ENCODE data around the gene POU2F3. TPM values are rescaled to one million over a fixed set of nuclear protein-coding genes. Genes with fewer than 3 reads are reported as not detected.

Gene POU2F3
- total RNA-seq, 1 experiment from 2014 or later: not detected

DNA sequence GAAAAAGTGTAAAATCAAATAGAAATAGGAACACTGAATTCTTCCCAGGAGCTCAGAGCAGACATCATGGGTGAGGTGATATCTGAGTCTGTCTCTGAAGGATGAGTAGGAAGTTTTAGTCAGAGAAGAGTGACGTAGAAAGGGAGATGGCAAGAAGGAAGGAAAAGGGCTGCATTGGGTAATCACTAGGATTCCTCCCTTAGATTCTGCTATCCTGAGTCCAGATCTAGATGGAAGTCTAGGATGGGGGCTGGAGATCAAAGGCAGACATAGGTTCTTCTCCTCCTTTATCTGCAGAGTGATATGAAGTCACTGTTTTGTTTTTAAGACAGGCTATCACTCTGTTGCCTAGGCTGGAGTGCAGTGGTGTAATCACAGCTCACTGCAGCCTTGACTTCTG lies 30.4 kb downstream of the POU2F3 start:
- ChIA-PET POLR2A (no interaction called here), CTCF (no interaction called here)
- no TSS peak for BruUV-seq (replicated peaks)
- TF ChIP-seq SIN3A (IDR thresholded peaks at IDR 0.05; ENCODE audit: borderline replicate concordance, insufficient read depth, low read depth, low read length) (no peak), POLR2AphosphoS5 (IDR thresholded peaks at IDR 0.05; ENCODE audit: low read depth, low read length) (no peak), TCF7L2 (IDR thresholded peaks at IDR 0.05; ENCODE audit: low read depth, low read length) (no peak)
- TF ChIP-seq, protein P1, sequence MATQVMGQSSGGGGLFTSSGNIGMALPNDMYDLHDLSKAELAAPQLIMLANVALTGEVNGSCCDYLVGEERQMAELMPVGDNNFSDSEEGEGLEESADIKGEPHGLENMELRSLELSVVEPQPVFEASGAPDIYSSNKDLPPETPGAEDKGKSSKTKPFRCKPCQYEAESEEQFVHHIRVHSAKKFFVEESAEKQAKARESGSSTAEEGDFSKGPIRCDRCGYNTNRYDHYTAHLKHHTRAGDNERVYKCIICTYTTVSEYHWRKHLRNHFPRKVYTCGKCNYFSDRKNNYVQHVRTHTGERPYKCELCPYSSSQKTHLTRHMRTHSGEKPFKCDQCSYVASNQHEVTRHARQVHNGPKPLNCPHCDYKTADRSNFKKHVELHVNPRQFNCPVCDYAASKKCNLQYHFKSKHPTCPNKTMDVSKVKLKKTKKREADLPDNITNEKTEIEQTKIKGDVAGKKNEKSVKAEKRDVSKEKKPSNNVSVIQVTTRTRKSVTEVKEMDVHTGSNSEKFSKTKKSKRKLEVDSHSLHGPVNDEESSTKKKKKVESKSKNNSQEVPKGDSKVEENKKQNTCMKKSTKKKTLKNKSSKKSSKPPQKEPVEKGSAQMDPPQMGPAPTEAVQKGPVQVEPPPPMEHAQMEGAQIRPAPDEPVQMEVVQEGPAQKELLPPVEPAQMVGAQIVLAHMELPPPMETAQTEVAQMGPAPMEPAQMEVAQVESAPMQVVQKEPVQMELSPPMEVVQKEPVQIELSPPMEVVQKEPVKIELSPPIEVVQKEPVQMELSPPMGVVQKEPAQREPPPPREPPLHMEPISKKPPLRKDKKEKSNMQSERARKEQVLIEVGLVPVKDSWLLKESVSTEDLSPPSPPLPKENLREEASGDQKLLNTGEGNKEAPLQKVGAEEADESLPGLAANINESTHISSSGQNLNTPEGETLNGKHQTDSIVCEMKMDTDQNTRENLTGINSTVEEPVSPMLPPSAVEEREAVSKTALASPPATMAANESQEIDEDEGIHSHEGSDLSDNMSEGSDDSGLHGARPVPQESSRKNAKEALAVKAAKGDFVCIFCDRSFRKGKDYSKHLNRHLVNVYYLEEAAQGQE (IDR thresholded peaks at IDR 0.05; ENCODE audit: insufficient read depth in 1 of 2, low read depth in 2 of 2, low read length in 1 of 2): no peak
- Histone ChIP-seq H3K36me3 (ENCODE audit: control insufficient read depth, insufficient read depth, low read length) (no peaks in the 10 kb centered on the region), H3K4me1 (ENCODE audit: control insufficient read depth, insufficient read depth, low read length) (no peaks in the 10 kb centered on the region), H3K27ac (ENCODE audit: low read length) (no peak overlapping the region), H3K27me3 (ENCODE audit: control insufficient read depth, insufficient read depth, low read length) (peaks cover 20% of the 10 kb centered on the region), H3K9me3 (ENCODE audit: control insufficient read depth, insufficient read depth, low read depth, low read length) (no peaks in the 10 kb centered on the region), H3K4me3 (ENCODE audit: low read depth in 2 of 2, low read length in 2 of 2) (no peak overlapping the region)
- intact Hi-C loops (cut with micrococcal nuclease; ENCODE audit: unreplicated experiment) (no loop called here), in situ Hi-C loops (cut with HindIII; ENCODE audit: low pct_unique_long_range_greater_than_20kb, low sequenced_read_pairs) (no loop called here)
- ATAC-seq: no peak
- no peak for DNase-seq (ENCODE audit: low read depth, low spot score)

- CTCF ChIA-PET: no interaction called here
- no peak for DNase-seq (ENCODE audit: low read depth, low spot score)
Measured at GRCh38 chr11:120271672-120272071, 31.7 kb downstream of the POU2F3 start.

GRCh38 chr11:120272303-120272702 lies 32.4 kb downstream of the POU2F3 start:
- Histone ChIP-seq H3K4me1 (ENCODE audit: control insufficient read depth, insufficient read depth, low read length) (no peaks in the 10 kb centered on the region), H3K36me3 (ENCODE audit: control insufficient read depth, insufficient read depth, low read length) (no peaks in the 10 kb centered on the region), H3K27ac (ENCODE audit: low read length) (no peak overlapping the region), H3K27me3 (ENCODE audit: control insufficient read depth, insufficient read depth, low read length) (peaks cover 12% of the 10 kb centered on the region), H3K4me3 (ENCODE audit: low read depth in 2 of 2, low read length in 2 of 2) (no peak overlapping the region), H3K9me3 (ENCODE audit: control insufficient read depth, insufficient read depth, low read depth, low read length) (no peaks in the 10 kb centered on the region)
- ATAC-seq: peak; percentile 81
- CTCF ChIA-PET: no interaction called here
- intact Hi-C loops (cut with micrococcal nuclease; ENCODE audit: unreplicated experiment) (no loop called here), in situ Hi-C loops (cut with HindIII; ENCODE audit: low pct_unique_long_range_greater_than_20kb, low sequenced_read_pairs) (no loop called here)
- POLR2A ChIA-PET: no interaction called here
- no TSS peak for BruUV-seq (replicated peaks)
- no peak for DNase-seq (ENCODE audit: low read depth, low spot score)
- TF ChIP-seq SIN3A (IDR thresholded peaks at IDR 0.05; ENCODE audit: borderline replicate concordance, insufficient read depth, low read depth, low read length) (no peak), POLR2AphosphoS5 (IDR thresholded peaks at IDR 0.05; ENCODE audit: low read depth, low read length) (no peak), TCF7L2 (IDR thresholded peaks at IDR 0.05; ENCODE audit: low read depth, low read length) (no peak)
- TF ChIP-seq, protein P1 (IDR thresholded peaks at IDR 0.05; ENCODE audit: insufficient read depth in 1 of 2, low read depth in 2 of 2, low read length in 1 of 2): no peak
- TF ChIP-seq, protein P2, sequence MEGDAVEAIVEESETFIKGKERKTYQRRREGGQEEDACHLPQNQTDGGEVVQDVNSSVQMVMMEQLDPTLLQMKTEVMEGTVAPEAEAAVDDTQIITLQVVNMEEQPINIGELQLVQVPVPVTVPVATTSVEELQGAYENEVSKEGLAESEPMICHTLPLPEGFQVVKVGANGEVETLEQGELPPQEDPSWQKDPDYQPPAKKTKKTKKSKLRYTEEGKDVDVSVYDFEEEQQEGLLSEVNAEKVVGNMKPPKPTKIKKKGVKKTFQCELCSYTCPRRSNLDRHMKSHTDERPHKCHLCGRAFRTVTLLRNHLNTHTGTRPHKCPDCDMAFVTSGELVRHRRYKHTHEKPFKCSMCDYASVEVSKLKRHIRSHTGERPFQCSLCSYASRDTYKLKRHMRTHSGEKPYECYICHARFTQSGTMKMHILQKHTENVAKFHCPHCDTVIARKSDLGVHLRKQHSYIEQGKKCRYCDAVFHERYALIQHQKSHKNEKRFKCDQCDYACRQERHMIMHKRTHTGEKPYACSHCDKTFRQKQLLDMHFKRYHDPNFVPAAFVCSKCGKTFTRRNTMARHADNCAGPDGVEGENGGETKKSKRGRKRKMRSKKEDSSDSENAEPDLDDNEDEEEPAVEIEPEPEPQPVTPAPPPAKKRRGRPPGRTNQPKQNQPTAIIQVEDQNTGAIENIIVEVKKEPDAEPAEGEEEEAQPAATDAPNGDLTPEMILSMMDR (IDR thresholded peaks at IDR 0.05): no peak

More at GRCh38 chr11:120271672-120272071, 31.7 kb downstream of the POU2F3 start:
- POLR2A ChIA-PET: no interaction called here
- intact Hi-C loops (cut with micrococcal nuclease; ENCODE audit: unreplicated experiment) (no loop called here), in situ Hi-C loops (cut with HindIII; ENCODE audit: low pct_unique_long_range_greater_than_20kb, low sequenced_read_pairs) (no loop called here)
- no peak overlapping the region for H3K4me3 ChIP-seq (ENCODE audit: low read depth in 2 of 2, low read length in 2 of 2)
- no peak for ATAC-seq
- no peaks in the 10 kb centered on the region for H3K9me3 ChIP-seq (ENCODE audit: control insufficient read depth, insufficient read depth, low read depth, low read length)
- no peaks in the 10 kb centered on the region for H3K36me3 ChIP-seq (ENCODE audit: control insufficient read depth, insufficient read depth, low read length)
- BruUV-seq (replicated peaks): no TSS peak
- peaks cover 15% of the 10 kb centered on the region for H3K27me3 ChIP-seq (ENCODE audit: control insufficient read depth, insufficient read depth, low read length)
- H3K4me1 ChIP-seq (ENCODE audit: control insufficient read depth, insufficient read depth, low read length): no peaks in the 10 kb centered on the region
- no peak overlapping the region for H3K27ac ChIP-seq (ENCODE audit: low read length)
- no peak for TF ChIP-seq TCF7L2 (IDR thresholded peaks at IDR 0.05; ENCODE audit: low read depth, low read length)
- TF ChIP-seq, protein P2 (IDR thresholded peaks at IDR 0.05): no peak
- no peak for TF ChIP-seq SIN3A (IDR thresholded peaks at IDR 0.05; ENCODE audit: borderline replicate concordance, insufficient read depth, low read depth, low read length)
- no peak for TF ChIP-seq POLR2AphosphoS5 (IDR thresholded peaks at IDR 0.05; ENCODE audit: low read depth, low read length)
